ENCODE data around the gene LMNTD2.

The LMNTD2 gene

DNA sequence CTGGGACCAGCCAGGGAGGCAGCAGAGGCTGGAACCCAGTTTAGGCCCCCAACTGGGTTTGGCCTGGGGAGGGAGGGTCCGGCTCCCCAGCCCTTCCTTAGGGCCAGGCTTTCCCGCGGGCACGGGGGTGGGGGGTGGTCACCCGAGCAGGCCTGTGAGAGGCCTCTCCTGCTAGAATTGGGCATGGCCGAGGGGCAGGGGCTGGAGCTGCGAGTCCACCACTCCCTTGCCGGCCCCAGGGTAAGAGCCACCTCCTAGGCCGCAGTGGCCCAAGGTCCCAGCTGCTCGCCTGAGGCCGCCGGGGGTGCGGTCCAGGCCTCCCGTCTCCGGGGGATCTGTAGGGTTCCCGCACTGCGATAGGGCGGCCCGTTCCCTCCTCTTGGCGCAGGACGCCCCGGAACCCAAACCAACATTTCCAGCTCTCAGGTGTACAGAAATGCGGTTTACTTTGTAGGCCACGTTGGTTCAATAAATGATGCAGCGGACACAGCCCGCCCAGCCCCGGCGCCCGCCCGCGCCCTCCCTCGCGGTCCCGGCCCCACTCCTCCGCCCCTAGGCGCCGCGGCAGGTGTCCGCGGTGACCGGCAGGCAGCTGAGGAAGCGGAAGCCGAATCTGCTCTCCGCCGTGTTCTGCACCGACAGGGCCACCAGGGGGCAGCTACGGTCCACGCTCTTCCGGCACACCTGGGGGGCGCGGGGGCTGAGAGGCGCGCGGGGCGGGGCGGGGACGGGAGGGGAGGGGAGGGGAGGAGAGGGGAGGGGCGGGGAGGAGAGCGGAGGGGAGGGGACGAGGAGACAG lies 5.9 kb downstream of the LMNTD2 start:
- Mint-ChIP-seq H3K4me1 (ENCODE audit: low read depth) (no peaks in the 10 kb centered on the region), H3K9me3 (ENCODE audit: low read depth) (no peaks in the 10 kb centered on the region), H3K36me3 (no peaks in the 10 kb centered on the region), H3K4me3 (no peak overlapping the region), H3K27ac (no peak overlapping the region), H3K27me3 (no peaks in the 10 kb centered on the region)

DNA sequence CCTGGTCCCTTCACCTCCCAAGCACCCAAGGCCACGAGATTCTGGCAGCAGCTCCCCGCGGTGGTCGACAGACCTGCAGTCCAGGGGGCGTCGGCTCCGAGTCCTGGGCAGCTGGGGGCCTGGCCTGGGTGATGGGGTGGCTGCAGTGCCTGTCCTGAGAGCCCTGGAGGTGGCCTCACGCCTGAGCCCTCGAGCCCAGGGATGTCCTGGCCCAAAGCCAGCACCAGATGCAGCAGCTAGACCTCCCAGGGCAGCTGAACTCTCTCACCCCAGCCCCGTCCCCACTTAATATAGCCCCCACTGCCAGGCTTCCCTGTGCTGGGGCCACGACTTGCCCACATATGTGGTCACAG lies 6.6 kb downstream of the LMNTD2 start:
- no peaks in the 10 kb centered on the region for H3K27me3 Mint-ChIP-seq
- H3K9me3 Mint-ChIP-seq (ENCODE audit: low read depth), result no peaks in the 10 kb centered on the region
- H3K4me1 Mint-ChIP-seq (ENCODE audit: low read depth), result no peaks in the 10 kb centered on the region
- no peak overlapping the region for H3K4me3 Mint-ChIP-seq
- H3K36me3 Mint-ChIP-seq, result no peaks in the 10 kb centered on the region
- H3K27ac Mint-ChIP-seq, result no peak overlapping the region

DNA sequence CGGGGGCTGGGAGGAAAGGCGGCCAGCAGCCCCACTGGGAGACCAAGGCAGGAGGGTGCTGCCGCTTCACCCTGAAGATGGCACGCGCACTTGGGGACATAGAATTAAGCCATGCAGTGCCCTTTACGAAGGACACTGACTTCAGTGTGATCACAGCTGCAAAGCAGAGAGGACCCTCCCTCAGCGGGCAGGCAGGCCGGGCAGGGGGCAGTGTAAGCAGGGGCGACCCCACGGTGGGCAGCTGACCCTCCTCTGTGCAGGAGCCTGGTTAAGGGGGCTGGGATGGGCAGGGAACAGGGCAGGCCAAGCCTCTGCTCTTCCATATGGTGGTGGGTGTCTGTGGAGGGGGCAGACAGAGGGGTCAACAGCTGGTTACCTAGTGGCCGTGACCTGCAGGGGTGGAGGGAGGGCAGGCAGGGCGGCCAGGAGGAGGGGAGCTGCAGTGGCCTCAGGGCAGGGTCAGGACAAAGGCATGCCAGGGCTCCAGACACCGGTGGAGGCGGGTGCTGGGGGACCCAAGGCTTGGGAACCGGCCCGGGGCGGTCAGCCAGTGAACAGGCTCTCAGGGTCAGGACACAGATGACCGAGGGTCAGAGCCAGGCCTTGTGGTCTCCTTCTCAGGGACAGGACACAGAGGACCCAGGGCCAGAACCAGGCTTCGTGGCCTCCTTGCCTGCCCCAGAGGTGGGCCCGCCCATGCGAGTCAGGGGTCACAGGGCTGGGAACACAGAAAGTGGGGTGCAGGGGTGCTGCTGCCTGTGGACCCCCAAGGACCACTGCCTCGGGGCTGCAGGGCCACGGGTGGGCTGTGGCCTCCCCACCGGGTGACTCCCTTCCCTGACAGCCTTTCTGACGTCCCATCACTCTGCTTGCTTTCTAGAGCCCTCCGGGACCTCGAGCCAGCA lies 7.2 kb downstream of the LMNTD2 start:
- H3K27me3 Mint-ChIP-seq, result no peaks in the 10 kb centered on the region
- no peaks in the 10 kb centered on the region for H3K4me1 Mint-ChIP-seq (ENCODE audit: low read depth)
- H3K27ac Mint-ChIP-seq, result no peak overlapping the region
- no peaks in the 10 kb centered on the region for H3K9me3 Mint-ChIP-seq (ENCODE audit: low read depth)
- H3K36me3 Mint-ChIP-seq, result no peaks in the 10 kb centered on the region
- no peak overlapping the region for H3K4me3 Mint-ChIP-seq

- Mint-ChIP-seq H3K27ac (no peak overlapping the region), H3K36me3 (no peaks in the 10 kb centered on the region), H3K9me3 (ENCODE audit: low read depth) (no peaks in the 10 kb centered on the region), H3K4me1 (ENCODE audit: low read depth) (no peaks in the 10 kb centered on the region), H3K4me3 (no peak overlapping the region), H3K27me3 (no peaks in the 10 kb centered on the region)
Measured at GRCh38 chr11:551596-551995, 8.9 kb downstream of the LMNTD2 start.

DNA sequence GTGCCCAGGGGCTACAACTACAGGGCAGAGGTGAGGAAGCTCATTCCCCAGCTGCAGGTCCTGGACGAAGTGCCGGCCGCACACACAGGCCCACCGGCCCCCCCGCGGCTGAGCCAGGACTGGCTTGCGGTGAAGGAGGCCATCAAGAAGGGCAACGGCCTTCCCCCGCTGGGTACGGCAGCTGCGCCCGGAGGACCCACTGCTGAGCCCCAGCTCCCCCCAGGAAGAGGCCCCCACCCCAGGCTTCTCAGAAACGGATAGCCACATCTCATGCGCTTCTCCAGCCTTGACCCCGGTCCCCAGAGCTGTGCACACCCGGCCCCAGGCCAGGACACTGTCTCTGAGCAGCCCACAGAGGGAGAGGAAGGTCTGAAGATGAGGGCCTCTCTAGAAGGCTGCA lies 9.4 kb downstream of the LMNTD2 start:
- Mint-ChIP-seq H3K27ac (no peak overlapping the region), H3K4me1 (ENCODE audit: low read depth) (no peaks in the 10 kb centered on the region), H3K27me3 (no peaks in the 10 kb centered on the region), H3K36me3 (no peaks in the 10 kb centered on the region), H3K4me3 (no peak overlapping the region), H3K9me3 (ENCODE audit: low read depth) (no peaks in the 10 kb centered on the region)

- Mint-ChIP-seq H3K27me3 (no peaks in the 10 kb centered on the region), H3K9me3 (ENCODE audit: low read depth) (no peaks in the 10 kb centered on the region), H3K36me3 (no peaks in the 10 kb centered on the region), H3K4me3 (no peak overlapping the region), H3K4me1 (ENCODE audit: low read depth) (no peaks in the 10 kb centered on the region), H3K27ac (no peak overlapping the region)
Measured at GRCh38 chr11:550746-551085, 9.8 kb downstream of the LMNTD2 start.

DNA sequence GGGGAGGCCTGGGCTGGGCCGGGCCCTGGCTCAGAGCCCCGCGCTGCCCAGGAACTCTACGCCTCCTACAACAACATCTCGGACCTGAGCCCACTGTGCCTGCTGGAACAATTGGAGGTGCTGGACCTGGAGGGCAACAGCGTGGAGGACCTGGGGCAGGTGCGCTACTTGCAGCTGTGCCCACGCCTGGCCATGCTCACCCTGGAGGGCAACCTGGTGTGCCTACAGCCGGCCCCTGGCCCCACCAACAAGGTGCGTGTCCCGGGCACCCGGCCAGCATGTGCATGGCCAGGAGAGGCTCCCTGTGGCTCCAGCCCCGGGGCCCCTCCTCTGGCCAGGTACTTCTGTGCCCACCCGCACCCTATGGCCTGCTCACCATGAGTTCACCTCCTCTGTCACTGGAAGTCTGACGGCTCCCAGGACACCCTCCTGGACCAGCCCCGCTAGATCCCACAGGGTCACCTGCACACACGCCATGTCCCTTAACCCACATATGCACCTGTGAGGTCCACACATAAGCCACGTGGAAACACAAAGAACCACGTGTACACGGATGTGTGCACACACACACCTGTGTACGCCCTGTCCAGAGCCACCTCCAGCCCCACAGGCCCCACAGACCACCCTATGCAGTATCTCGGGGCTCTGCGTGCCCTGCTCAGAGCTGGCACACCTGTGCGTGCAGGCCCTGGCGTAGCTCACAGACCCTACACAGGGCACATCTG lies 10.4 kb downstream of the LMNTD2 start:
- Mint-ChIP-seq H3K4me1 (ENCODE audit: low read depth) (no peaks in the 10 kb centered on the region), H3K27ac (no peak overlapping the region), H3K36me3 (no peaks in the 10 kb centered on the region), H3K27me3 (no peaks in the 10 kb centered on the region), H3K9me3 (ENCODE audit: low read depth) (no peaks in the 10 kb centered on the region), H3K4me3 (no peak overlapping the region)

DNA sequence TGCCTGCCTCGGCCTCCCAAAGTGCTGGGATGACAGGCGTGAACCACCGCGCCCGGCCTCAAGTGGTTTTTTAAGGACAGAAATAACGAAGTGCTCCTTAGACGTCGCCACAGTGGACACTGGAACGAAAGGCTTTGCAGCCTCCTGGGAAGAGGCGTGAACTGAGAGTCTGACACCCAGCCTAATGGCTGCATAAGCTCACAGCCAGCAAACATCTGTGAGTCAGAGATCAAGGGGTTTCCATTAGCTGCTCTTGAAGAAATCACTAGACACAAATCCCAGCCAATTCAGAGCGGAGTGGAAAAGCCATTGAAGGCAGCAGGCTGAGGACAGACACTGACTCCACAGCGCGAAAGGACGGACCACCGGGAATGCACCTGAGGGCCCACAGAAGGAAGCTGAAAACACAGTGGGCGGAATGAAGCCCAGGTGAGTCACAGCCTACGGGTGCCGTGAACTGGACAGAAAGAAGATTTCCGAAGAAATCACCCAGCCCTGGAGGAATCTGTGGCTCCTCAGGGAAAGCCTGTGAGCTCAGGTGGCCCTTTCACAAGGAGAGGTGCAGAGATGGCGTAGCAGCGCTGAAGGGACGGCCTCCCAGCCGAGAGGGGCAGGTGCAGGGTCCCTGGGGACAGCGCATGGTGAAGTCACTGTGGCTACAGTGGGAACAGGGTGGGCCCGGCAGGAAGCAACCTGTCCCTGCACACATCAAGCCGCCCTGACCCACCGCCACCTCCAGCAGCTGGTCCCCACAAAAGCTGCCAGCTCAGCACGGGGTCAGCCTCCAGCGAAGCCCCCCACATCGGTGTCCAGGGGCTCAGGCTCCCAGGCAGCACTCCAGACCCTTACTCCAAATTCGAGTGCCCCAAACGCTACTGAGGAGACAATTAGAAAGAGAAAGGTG lies 11.6 kb downstream of the LMNTD2 start:
- Mint-ChIP-seq H3K4me1 (ENCODE audit: low read depth) (no peaks in the 10 kb centered on the region), H3K4me3 (no peak overlapping the region), H3K27ac (no peak overlapping the region), H3K27me3 (no peaks in the 10 kb centered on the region), H3K9me3 (ENCODE audit: low read depth) (no peaks in the 10 kb centered on the region), H3K36me3 (no peaks in the 10 kb centered on the region)

- Mint-ChIP-seq H3K27ac (no peak overlapping the region), H3K9me3 (ENCODE audit: low read depth) (no peaks in the 10 kb centered on the region), H3K36me3 (no peaks in the 10 kb centered on the region), H3K27me3 (no peaks in the 10 kb centered on the region), H3K4me3 (no peak overlapping the region), H3K4me1 (ENCODE audit: low read depth) (no peaks in the 10 kb centered on the region)
Measured at GRCh38 chr11:545171-545570, 15.4 kb downstream of the LMNTD2 start.

DNA sequence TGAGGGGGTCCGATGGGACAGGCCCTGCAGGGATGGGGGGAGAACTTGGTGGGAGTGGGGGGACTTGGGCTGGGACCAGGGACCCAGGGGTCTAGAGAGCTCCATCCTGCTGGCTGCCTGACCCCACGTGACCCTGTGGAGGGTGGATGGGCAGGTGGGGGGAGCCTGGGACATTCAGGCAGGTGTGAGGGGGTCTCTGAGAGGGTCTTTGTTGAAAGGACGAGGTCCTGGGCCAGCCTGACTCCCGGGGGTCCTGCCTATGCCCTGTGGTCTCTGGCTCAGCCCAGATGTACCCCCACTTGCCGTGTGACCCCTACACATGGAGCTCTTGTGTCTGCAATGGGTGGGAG lies 15.7 kb downstream of the LMNTD2 start:
- no peaks in the 10 kb centered on the region for H3K27me3 Mint-ChIP-seq
- H3K4me3 Mint-ChIP-seq, result no peak overlapping the region
- no peak overlapping the region for H3K27ac Mint-ChIP-seq
- H3K9me3 Mint-ChIP-seq (ENCODE audit: low read depth), result no peaks in the 10 kb centered on the region
- H3K4me1 Mint-ChIP-seq (ENCODE audit: low read depth), result no peaks in the 10 kb centered on the region
- H3K36me3 Mint-ChIP-seq, result no peaks in the 10 kb centered on the region

DNA sequence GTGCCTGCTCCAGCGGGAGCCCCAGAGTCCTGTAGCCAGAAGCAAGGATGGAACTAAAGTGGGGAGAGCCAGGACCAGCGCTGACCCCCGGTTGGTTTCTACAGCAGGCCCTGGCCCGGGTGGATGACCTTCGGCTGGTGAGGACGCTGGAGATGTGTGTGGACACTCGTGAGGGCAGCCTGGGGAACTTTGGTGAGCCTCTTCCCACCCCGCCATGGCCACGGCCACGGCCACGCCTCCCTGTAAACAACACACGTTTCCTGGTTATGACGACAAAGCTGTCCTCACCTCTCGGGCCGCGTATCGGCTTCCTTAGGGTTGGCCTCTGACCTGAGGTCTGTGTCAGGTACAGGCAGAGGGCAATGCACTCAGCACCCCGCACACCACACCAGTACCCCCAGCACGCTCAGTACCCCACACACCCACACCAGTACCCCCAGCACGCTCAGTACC lies 19.1 kb downstream of the LMNTD2 start:
- Mint-ChIP-seq H3K27ac (no peak overlapping the region), H3K36me3 (no peaks in the 10 kb centered on the region), H3K9me3 (ENCODE audit: low read depth) (no peaks in the 10 kb centered on the region)

GRCh38 chr11:540583-541432 lies 19.7 kb downstream of the LMNTD2 start:
- no peaks in the 10 kb centered on the region for H3K9me3 Mint-ChIP-seq (ENCODE audit: low read depth)
- H3K27ac Mint-ChIP-seq, result no peak overlapping the region
- H3K36me3 Mint-ChIP-seq, result no peaks in the 10 kb centered on the region
- H3K27me3 Mint-ChIP-seq, result no peaks in the 10 kb centered on the region
- peaks cover 9% of the 10 kb centered on the region for H3K4me1 Mint-ChIP-seq (ENCODE audit: low read depth)
- no peak overlapping the region for H3K4me3 Mint-ChIP-seq

More for the DNA sequence above, 19.1 kb downstream of the LMNTD2 start:
- Mint-ChIP-seq H3K4me1 (ENCODE audit: low read depth) (peaks cover 6% of the 10 kb centered on the region), H3K27me3 (no peaks in the 10 kb centered on the region), H3K4me3 (no peak overlapping the region)

GRCh38 chr11:539971-540481 lies 20.5 kb downstream of the LMNTD2 start:
- H3K4me1 Mint-ChIP-seq (ENCODE audit: low read depth), result peaks cover 9% of the 10 kb centered on the region
- H3K27me3 Mint-ChIP-seq, result no peaks in the 10 kb centered on the region
- H3K36me3 Mint-ChIP-seq, result no peaks in the 10 kb centered on the region
- H3K27ac Mint-ChIP-seq, result no peak overlapping the region
- no peak overlapping the region for H3K4me3 Mint-ChIP-seq
- no peaks in the 10 kb centered on the region for H3K9me3 Mint-ChIP-seq (ENCODE audit: low read depth)
